HepG2 (cell line): ENCODE measurements around the gene CNNM2. TPM values are rescaled to one million over a fixed set of nuclear protein-coding genes. Genes with fewer than 3 reads are reported as not detected.

Experiments used
- ARID5B ChIP-seq: IDR thresholded peaks from 2 replicates; pipeline ENCODE4 v1.4.0; 2020; ENCODE audit warnings: mild to moderate bottlenecking, missing genetic modification reagents
- KDM6A ChIP-seq: IDR thresholded peaks from 2 replicates; pipeline ENCODE4 v1.6.1; 2016; ENCODE audit warnings: low read depth
- MYC ChIP-seq: sonication (generic); formaldehyde crosslinking; IDR thresholded peaks from 2 replicates; pipeline ENCODE4 v1.9.0; 2021; ENCODE audit warnings: missing genetic modification reagents, borderline replicate concordance
- PHF21A ChIP-seq: sonication (generic); formaldehyde crosslinking; IDR thresholded peaks from 2 replicates; pipeline ENCODE4 v1.5.0; 2020; ENCODE audit warnings: mild to moderate bottlenecking, missing genetic modification reagents
- PRDM15 ChIP-seq: sonication (generic); formaldehyde crosslinking; IDR thresholded peaks from 2 replicates; pipeline ENCODE4 v1.4.0; 2020; ENCODE audit warnings: missing genetic modification reagents
- RBM39 ChIP-seq: fragments of 200-400 bp; formaldehyde crosslinking; IDR thresholded peaks from one replicate; pipeline ENCODE4 v1.6.1; 2018; ENCODE audit warnings: antibody characterized with exemption, mild to moderate bottlenecking, low read depth, low read length; ENCODE audit not compliant: poor library complexity, severe bottlenecking
- RCOR2 ChIP-seq: IDR thresholded peaks from 2 replicates; pipeline ENCODE4 v1.6.1; 2016; ENCODE audit warnings: missing biosample characterization, missing genetic modification reagents
- RORA ChIP-seq: sonication (generic); formaldehyde crosslinking; IDR thresholded peaks from 2 replicates; pipeline ENCODE4 v1.5.0; 2020; ENCODE audit warnings: mild to moderate bottlenecking, missing genetic modification reagents, moderate library complexity
- ZBTB10 ChIP-seq: sonication (generic); formaldehyde crosslinking; IDR thresholded peaks from 2 replicates; pipeline ENCODE4 v1.4.0; 2020; ENCODE audit warnings: missing genetic modification reagents, borderline replicate concordance
- ZNF550 ChIP-seq: sonication (generic); formaldehyde crosslinking; IDR thresholded peaks from 2 replicates; pipeline ENCODE4 v1.4.0; 2020; ENCODE audit warnings: mild to moderate bottlenecking, missing genetic modification reagents, borderline replicate concordance
- ZNF790 ChIP-seq: sonication (generic); formaldehyde crosslinking; IDR thresholded peaks from 2 replicates; pipeline ENCODE4 v1.8.0; 2022; ENCODE audit warnings: missing genetic modification reagents, mild to moderate bottlenecking, borderline replicate concordance
- ZSCAN12 ChIP-seq: sonication (generic); formaldehyde crosslinking; IDR thresholded peaks from 2 replicates; pipeline ENCODE4 v1.9.0; 2021; ENCODE audit warnings: mild to moderate bottlenecking, missing genetic modification reagents
- polyA plus RNA-seq, 8 experiments: library from polyadenylated mRNA; depleted of rRNA in 3 of 8; stranded (reverse) in 7 of 8; unstranded in 1 of 8; fragments of >200 nt; fragmentation: Illumina TruSeq in 4 of 8; extraction: Trizol in 4 of 8; gene quantifications; 2 replicates each; pipeline versions ENCODE4 v1.2.1 to v1.2.3, GENCODE V29; 2011 to 2016; ENCODE audit warnings: low read depth in 4 of 8, missing spikeins in 1 of 8, mixed read lengths in 1 of 8; ENCODE audit not compliant: insufficient read depth in 1 of 8
- total RNA-seq, 5 experiments: library from RNA; depleted of rRNA; stranded (reverse); fragments of >200 nt; fragmentation: Illumina TruSeq; extraction: Trizol; gene quantifications; 2 replicates each; pipeline ENCODE4 v1.2.3, GENCODE V29; 2016; ENCODE audit warnings: low read depth in 1 of 5
- TF ChIP-seq, protein P1 (sequence below): sonication (generic); formaldehyde crosslinking; IDR thresholded peaks from 2 replicates; pipeline ENCODE4 v1.5.1; 2020; ENCODE audit warnings: missing genetic modification reagents, mild to moderate bottlenecking, borderline replicate concordance
- TF ChIP-seq, protein P2 (sequence below): sonication (generic); formaldehyde crosslinking; conservative IDR thresholded peaks from 2 replicates; pipeline ENCODE4 v1.4.0; 2020; ENCODE audit warnings: missing genetic modification reagents

CNNM2 gene
- total and polyA plus RNA-seq, 2 of the 13 experiments (the other 11 are each of a cell fraction or from before 2014, with no cell fraction given) = 7.1 to 9.0 TPM

- TF ChIP-seq ARID5B (CRISPR knock-in tag) (peak; percentile 69), KDM6A (CRISPR knock-in tag) (no peak), RBM39 (no peak), ZNF790 (CRISPR knock-in tag) (no peak), PHF21A (peak; percentile 54; the same call in 1 of the 2 replicates), RCOR2 (CRISPR knock-in tag) (no peak), ZSCAN12 (CRISPR knock-in tag) (no peak), MYC (CRISPR knock-in tag) (no peak), ZBTB10 (no peak), PRDM15 (CRISPR knock-in tag) (no peak), RORA (CRISPR knock-in tag) (no peak), ZNF550 (CRISPR knock-in tag) (no peak)
- TF ChIP-seq, protein P1, sequence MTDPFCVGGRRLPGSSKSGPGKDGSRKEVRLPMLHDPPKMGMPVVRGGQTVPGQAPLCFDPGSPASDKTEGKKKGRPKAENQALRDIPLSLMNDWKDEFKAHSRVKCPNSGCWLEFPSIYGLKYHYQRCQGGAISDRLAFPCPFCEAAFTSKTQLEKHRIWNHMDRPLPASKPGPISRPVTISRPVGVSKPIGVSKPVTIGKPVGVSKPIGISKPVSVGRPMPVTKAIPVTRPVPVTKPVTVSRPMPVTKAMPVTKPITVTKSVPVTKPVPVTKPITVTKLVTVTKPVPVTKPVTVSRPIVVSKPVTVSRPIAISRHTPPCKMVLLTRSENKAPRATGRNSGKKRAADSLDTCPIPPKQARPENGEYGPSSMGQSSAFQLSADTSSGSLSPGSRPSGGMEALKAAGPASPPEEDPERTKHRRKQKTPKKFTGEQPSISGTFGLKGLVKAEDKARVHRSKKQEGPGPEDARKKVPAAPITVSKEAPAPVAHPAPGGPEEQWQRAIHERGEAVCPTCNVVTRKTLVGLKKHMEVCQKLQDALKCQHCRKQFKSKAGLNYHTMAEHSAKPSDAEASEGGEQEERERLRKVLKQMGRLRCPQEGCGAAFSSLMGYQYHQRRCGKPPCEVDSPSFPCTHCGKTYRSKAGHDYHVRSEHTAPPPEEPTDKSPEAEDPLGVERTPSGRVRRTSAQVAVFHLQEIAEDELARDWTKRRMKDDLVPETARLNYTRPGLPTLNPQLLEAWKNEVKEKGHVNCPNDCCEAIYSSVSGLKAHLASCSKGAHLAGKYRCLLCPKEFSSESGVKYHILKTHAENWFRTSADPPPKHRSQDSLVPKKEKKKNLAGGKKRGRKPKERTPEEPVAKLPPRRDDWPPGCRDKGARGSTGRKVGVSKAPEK (CRISPR knock-in tag) = no peak
- TF ChIP-seq, protein P2, sequence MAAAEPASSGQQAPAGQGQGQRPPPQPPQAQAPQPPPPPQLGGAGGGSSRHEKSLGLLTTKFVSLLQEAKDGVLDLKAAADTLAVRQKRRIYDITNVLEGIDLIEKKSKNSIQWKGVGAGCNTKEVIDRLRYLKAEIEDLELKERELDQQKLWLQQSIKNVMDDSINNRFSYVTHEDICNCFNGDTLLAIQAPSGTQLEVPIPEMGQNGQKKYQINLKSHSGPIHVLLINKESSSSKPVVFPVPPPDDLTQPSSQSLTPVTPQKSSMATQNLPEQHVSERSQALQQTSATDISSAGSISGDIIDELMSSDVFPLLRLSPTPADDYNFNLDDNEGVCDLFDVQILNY = no peak
These were observed 165.3 kb downstream of the CNNM2 start (continued) for GRCh38 chr10:103083266-103083976.
